HFF-Myc (cell line): ENCODE measurements around the gene ZXDC.

ENCODE experiments used
- DNase-seq: peaks from one replicate; pipeline ENCODE4 v3.0.0-alpha.2; 2011; ENCODE audit warnings: low read depth; ENCODE audit errors: extremely low read depth
- H3K4me3 ChIP-seq: replicated peaks from 2 replicates; pipeline ENCODE4 v1.5.1; 2011; ENCODE audit warnings: low read depth, mild to moderate bottlenecking, control low read depth, low read length
- CTCF ChIP-seq: IDR thresholded peaks from 2 replicates; pipeline ENCODE4 v1.5.1; 2012; ENCODE audit warnings: mild to moderate bottlenecking, low read depth, low read length, control low read depth; ENCODE audit errors: missing control alignments

ZXDC gene

DNA sequence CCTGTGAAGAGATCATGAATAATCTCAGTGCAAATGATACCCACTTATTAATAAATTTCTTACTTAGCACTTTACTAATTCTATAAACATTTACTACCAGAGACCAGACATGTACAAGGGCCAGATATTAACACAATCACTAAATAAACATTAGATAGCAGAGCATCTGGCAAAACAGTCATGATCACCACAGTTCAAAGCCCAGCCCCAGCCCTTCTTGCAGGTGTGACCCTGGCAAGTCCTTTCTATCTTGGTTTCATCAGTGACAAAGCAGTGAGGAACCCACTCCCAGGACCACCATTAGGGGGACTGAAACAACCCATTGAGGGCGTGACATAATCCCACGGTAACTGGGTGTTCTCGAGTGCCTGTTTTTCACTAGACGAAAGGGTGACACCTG lies 11.6 kb downstream of the ZXDC start:
- TF ChIP-seq CTCF, result no peak
- no peak for DNase-seq
- H3K4me3 ChIP-seq, result no peak overlapping the region

DNA sequence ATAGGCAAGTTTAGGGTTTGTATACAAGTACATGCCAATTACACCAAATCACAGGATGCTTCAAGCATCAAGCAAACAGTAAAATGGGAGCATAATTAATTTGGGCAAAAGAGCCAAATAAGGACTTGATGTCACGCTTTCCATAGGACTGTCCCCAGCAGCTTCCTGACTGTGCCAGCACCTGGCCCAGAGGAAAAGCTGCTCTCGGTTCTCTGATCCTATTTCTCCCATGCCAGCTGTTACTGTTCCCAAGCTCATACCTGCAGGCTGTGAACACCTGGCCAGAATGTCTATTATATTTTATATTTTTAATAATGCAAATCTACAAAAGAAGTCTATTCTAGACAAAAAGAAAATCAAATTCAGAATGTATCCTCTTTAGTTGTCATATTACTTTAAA lies 12.2 kb downstream of the ZXDC start:
- no peak for TF ChIP-seq CTCF
- no peak overlapping the region for H3K4me3 ChIP-seq
- no peak for DNase-seq

DNA sequence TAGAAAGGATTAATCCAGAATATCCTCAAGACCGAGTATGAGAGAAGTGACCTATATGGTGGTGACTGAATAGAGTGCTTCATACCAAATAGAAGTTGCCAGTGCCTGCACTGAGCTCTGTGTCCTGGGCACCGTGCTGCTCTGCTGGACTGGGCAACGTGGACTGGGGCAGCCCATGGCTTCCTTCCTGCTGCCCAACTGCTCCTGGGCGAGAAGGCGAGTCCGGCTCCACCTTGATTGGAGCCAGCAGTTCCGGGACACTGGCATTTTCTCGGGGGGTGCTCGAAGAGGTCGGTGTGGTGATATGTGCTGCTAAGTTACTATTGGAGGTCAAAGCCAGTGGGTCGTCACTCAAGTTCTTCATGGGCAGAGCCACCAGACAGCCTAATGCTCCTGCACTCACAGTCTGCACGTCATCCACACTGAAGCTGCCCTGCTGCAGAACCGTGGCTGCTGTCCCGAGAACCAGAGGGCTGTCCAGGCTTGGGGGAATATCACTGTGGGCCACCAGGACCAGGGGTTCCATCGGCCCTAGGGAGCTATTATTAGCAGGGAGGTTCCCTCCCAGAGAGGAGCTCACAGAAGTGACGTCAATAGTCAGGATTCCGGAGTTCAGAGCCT lies 14.1 kb downstream of the ZXDC start:
- H3K4me3 ChIP-seq, result no peak overlapping the region
- no peak for DNase-seq
- no peak for TF ChIP-seq CTCF

GRCh38 chr3:126460381-126460780 lies 15.3 kb downstream of the ZXDC start:
- no peak for TF ChIP-seq CTCF
- H3K4me3 ChIP-seq, result no peak overlapping the region
- DNase-seq, result no peak

- TF ChIP-seq CTCF, result no peak
- H3K4me3 ChIP-seq, result no peak overlapping the region
- DNase-seq, result no peak
These were observed 15.9 kb downstream of the ZXDC start for GRCh38 chr3:126459763-126460127.

GRCh38 chr3:126459111-126459762 lies 16.5 kb downstream of the ZXDC start:
- H3K4me3 ChIP-seq, result no peak overlapping the region
- no peak for TF ChIP-seq CTCF
- DNase-seq, result no peak

- TF ChIP-seq CTCF, result no peak
- no peak for DNase-seq
- no peak overlapping the region for H3K4me3 ChIP-seq
These were observed 18.8 kb downstream of the ZXDC start for GRCh38 chr3:126456766-126457388.
